Fibroblast of skin of right quadriceps (primary cell): ENCODE results near the gene GAB2.
"Not testable (repeated sequence)": the region's sequence is repeated elsewhere in the genome, so short reads cannot be mapped to it uniquely, and the experiment has no call there.

Experiments used
- DNase-seq: peaks from one replicate; pipeline ENCODE4 v3.0.0-alpha.2; 2013

GAB2 gene

DNA sequence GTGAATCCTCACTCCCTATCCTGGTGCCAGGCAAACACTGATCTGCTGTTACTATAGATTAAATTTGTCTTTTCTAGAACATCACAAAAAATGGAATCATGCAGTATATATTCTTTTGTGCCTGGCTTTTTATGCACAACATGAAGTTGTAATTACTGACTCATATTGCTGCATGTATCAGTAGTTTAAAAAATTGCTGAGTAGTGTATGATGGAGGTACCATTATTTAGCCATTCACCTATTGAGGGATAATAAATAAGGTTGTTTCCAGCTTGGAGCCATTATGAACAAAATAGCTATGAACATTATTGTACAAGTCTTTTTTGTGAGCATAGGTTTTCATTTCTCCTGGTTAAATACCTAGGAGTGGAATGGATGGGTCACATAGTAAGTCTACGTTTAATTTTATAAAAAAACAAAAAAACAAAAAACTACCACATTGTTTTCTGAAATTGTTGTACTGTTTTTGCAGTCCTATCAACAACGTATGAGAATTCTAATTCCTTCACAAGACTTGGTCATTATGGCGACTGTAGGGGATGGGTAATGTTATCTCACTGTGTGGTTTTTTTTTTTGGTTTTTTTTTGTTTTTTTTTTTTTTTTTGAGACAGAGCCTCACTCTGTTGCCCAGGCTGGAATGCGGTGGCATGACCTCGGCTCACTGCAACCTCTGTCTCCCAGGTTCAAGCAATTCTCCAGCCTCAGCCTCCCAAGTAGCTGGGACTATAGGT, 117.3 kb downstream of the GAB2 start:
- DNase-seq, result no peak

- DNase-seq, result no peak
Measured at GRCh38 chr11:78299000-78299710, 118.5 kb downstream of the GAB2 start.

- DNase-seq, result peak; percentile 23
Measured at GRCh38 chr11:78298291-78298771, 119.3 kb downstream of the GAB2 start.

- no peak for DNase-seq
Measured at GRCh38 chr11:78295991-78296930, 121.4 kb downstream of the GAB2 start.

- no peak for DNase-seq
Measured at GRCh38 chr11:78295347-78295746, 122.3 kb downstream of the GAB2 start.

DNA sequence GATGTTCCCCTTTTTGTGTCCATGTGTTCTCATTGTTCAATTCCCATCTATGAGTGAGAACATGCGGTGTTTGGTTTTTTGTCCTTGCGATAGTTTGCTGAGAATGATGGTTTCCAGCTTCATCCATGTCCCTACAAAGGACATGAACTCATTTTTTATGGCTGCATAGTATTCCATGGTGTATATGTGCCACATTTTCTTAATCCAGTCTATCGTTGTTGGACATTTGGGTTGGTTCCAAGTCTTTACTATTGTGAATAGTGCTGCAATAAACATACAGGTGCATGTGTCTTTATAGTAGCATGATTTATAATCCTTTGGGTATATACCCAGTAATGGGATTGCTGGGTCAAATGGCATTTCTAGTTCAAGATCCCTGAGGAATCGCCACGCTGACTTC, 123.5 kb downstream of the GAB2 start:
- DNase-seq, result not testable (repeated sequence)

DNA sequence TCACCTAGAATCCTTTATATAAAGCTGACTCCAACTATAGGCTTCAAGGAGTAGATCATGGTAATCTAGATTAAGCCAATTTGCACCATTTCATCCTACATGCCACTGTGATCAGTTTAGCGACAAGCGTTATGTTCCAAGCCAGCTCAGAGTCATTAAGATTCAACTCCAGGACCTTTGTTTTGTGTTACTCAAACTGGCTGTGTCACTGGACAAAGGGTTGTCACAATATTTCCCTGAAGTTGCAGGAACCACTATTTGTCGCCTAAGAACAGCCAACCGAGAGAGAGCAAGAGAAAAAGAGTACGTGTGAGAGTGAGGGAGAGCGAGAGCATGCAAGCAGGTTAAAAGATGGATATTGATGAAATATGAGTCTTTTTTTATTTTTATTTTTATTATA, 124.1 kb downstream of the GAB2 start:
- DNase-seq, result no peak

- DNase-seq, result no peak
Measured at GRCh38 chr11:78292109-78292803, 125.4 kb downstream of the GAB2 start.

- DNase-seq, result no peak
Measured at GRCh38 chr11:78291503-78292108, 126.0 kb downstream of the GAB2 start.

GRCh38 chr11:78290293-78291176, 127.1 kb downstream of the GAB2 start:
- DNase-seq, result peak; percentile 68

DNA sequence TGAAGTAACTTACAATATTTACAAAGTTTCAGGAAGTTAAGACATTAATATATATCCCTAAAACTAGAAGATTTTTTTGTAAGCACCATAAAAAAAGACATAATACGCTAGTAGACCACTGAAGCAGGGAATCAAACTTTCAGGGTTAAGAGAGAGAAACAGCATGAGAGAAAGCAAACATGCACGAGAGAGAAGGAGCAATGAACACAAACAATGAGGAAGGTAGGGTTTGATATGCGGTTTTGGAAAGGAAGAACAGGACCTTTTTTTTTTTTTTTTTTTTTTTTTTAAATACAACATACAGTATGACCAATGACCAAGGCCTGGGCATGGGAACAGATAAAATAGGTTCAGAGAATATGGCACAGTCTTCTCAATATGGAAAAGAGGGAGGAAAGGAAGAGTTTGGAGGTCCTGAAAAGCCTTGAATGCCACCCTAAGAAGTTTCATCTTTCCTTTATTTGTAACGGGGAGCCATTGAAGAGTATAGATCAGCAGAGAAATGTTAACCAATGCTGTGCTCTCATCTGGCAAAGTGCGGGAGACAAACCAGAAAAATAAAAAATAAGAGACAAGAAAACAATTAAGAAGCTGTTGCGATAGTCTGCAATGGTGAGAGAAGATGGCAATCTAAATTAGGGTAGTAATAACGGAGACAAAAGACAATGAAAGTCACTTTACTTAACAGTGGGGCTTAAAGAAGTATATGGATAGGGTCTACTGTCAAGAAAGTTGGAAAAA, 127.9 kb downstream of the GAB2 start:
- no peak for DNase-seq

DNA sequence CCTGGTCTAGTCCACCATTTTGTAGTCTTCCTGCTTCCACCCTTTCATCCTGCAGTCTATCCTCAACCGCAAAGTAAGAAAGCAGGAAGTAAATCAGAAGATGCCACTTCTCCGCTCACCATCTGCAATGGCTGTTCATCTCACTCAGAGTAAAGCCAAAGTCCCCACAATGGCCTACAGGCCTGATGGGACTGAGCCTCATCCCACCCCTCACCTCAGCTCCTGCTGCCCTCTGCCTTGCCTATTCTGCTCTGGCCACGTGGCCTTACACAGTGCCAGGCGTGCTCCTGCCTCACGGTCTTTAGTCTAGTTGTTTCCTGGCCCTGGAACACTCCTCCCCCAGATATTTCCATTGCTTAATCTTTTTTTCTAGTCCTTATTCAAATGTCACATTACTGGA, 133.4 kb downstream of the GAB2 start:
- no peak for DNase-seq

GRCh38 chr11:78282821-78283220, 134.8 kb downstream of the GAB2 start:
- DNase-seq, result no peak

- DNase-seq, result peak; percentile 13
Measured at GRCh38 chr11:78281511-78281910, 136.1 kb downstream of the GAB2 start.

DNA sequence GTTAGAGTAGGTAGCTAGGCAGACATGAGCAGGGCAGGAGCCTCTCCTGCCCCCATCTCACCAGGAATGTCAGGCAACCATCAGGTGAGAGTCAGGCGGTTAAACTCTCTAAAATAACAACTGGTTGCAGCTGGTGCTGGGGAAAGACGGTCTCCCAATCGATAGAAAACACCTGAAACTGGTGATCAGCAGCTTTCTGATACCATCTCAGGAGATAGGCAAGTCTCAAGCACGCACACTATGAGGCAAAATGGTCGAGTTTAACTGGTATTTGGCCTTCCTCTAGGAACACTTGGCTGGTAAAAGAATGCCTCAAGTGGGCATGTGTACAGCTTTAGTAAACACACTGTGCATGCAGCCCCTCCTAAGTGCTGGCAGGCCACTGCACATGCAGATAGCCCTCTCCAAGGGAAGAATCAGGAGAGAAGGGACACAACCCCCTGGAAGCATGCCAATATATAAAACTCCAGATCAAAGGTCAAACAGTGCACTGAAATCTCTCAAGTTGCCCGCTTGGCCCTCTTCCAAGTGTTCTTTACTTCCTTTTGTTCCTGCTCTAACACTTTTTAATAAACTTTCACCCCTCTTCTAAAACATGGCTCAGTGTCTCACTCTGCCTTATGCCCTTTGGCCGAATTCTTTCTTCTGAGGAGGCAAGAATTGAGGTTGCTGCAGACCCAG, 140.2 kb downstream of the GAB2 start:
- DNase-seq, result no peak

DNA sequence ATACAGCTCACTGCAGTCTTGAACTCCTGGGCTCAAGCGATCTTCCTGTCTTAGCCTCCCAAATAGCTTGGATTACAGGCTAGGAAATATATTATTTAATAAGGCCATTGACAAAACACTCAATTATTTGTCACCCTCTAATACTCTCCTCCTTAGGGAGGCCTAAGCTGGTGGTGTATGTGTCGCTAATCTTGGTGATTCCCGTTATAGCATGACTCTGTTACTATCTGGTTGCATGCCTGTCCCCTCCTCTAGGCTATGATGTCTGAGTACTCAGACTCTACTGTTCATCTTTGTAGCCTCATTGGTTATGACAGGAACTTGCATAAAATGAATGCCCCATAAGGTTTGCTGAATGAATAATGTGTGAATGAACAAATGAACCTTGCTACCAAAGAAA, 141.3 kb downstream of the GAB2 start:
- no peak for DNase-seq

- DNase-seq, result no peak
Measured at GRCh38 chr11:78274739-78275138, 142.9 kb downstream of the GAB2 start.

DNA sequence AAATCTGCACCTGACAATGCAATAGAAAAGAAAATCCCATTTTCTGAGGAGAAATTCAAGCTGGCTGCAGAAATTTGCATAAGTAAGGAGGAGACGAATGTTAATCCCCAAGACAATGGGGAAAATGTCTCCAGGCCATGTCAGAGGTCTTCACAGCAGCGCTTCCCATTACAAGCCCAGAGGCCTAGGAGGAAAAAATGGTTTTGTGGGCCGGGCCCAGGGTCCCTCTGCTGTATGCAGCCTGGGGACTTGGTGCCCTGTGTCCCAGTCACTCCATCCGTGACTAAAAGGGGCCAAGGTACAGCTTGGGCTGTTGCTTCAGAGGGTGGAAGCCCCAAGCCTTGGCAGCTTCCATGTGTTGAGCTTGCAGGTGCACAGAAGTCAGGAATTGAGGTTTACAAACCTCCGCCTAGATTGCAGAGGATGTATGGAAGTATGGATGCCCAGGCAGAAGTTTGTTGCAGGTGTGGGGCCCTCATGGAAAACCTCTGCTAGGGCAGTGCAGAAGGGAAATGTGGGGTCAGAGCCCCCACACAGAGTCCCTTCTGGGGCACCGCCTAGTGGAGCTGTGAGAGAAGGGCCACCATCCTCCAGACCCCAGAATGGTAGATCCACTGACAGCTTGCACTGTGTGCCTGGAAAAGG, 144.9 kb downstream of the GAB2 start:
- not testable (repeated sequence) for DNase-seq

GRCh38 chr11:78271801-78272200, 145.8 kb downstream of the GAB2 start:
- DNase-seq, result not testable (repeated sequence)
